ENCODE data around the gene DTD1. TPM values are rescaled to one million over a fixed set of nuclear protein-coding genes. Genes with fewer than 3 reads are reported as not detected.

Gene DTD1
- total and polyA plus RNA-seq, 2 of the 13 experiments (the other 11 are each of a cell fraction or from before 2014, with no cell fraction given) = 41.2 to 79.3 TPM

DNA sequence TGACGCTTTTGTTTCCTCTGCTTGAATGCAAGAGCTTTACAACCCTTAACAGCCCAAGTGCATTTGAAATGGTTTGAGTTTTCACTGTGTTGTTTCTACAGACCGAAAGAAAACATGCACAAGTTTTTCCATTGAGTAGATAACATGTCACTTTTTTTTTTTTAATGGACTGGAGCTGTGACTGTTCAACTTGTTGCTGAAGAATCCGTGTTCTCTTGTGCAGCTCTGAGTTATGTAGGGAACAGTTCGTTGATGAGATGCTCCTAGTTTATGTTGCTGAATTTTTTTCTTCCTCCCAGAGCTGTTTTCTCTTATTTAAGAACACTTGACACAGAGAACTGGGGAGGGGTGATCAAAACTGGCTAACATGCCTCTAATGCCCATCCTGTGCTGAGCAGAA, 89.3 kb downstream of the DTD1 start:
- Histone ChIP-seq H3K4me3 (replicated peaks in 1 of 3; ENCODE audit: insufficient read depth in 1 of 3, low read depth in 2 of 3, low read length in 3 of 3) (no peak overlapping the region), H3K4me2 (ENCODE audit: low read depth, low read length) (no peak overlapping the region), H4K20me1 (ENCODE audit: insufficient read depth, low read length) (no peaks in the 10 kb centered on the region), H3K27ac (ENCODE audit: extremely low read length, insufficient read depth, low read length) (no peak overlapping the region), H3K27me3 (ENCODE audit: control insufficient read depth in 1 of 2, insufficient read depth in 2 of 2, low read length in 2 of 2) (no peaks in the 10 kb centered on the region), H3K9ac (ENCODE audit: insufficient read depth, low read depth, low read length) (no peak overlapping the region), H2AFZ (ENCODE audit: low read length) (no peak overlapping the region), H3K4me1 (ENCODE audit: insufficient read depth, low read length) (peaks cover 2% of the 10 kb centered on the region), H3K9me3 (ENCODE audit: low read length) (no peaks in the 10 kb centered on the region), H3K36me3 (replicated peaks in 1 of 2; ENCODE audit: control insufficient read depth in 1 of 2, insufficient read depth in 2 of 2, low read length in 2 of 2) (no peaks in the 10 kb centered on the region), H3K79me2 (ENCODE audit: insufficient read depth, low read length) (no peaks in the 10 kb centered on the region)
- ChIA-PET POLR2A (no interaction called here), CTCF (ENCODE audit: low intra/inter-chr PET ratio, low total read pairs) (no interaction called here)
- FAIRE-seq = no peak
- DNase-seq (ENCODE audit: low spot score) = no peak
- no peak for TF ChIP-seq PPARG (CRISPR knock-in tag; conservative IDR thresholded peaks at IDR 0.05)
- no peak for TF ChIP-seq ZNF572 (CRISPR knock-in tag; IDR thresholded peaks at IDR 0.05)
- TF ChIP-seq, protein P1, sequence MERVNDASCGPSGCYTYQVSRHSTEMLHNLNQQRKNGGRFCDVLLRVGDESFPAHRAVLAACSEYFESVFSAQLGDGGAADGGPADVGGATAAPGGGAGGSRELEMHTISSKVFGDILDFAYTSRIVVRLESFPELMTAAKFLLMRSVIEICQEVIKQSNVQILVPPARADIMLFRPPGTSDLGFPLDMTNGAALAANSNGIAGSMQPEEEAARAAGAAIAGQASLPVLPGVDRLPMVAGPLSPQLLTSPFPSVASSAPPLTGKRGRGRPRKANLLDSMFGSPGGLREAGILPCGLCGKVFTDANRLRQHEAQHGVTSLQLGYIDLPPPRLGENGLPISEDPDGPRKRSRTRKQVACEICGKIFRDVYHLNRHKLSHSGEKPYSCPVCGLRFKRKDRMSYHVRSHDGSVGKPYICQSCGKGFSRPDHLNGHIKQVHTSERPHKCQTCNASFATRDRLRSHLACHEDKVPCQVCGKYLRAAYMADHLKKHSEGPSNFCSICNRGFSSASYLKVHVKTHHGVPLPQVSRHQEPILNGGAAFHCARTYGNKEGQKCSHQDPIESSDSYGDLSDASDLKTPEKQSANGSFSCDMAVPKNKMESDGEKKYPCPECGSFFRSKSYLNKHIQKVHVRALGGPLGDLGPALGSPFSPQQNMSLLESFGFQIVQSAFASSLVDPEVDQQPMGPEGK (CRISPR knock-in tag; IDR thresholded peaks at IDR 0.05) = no peak
- TF ChIP-seq, protein P2, sequence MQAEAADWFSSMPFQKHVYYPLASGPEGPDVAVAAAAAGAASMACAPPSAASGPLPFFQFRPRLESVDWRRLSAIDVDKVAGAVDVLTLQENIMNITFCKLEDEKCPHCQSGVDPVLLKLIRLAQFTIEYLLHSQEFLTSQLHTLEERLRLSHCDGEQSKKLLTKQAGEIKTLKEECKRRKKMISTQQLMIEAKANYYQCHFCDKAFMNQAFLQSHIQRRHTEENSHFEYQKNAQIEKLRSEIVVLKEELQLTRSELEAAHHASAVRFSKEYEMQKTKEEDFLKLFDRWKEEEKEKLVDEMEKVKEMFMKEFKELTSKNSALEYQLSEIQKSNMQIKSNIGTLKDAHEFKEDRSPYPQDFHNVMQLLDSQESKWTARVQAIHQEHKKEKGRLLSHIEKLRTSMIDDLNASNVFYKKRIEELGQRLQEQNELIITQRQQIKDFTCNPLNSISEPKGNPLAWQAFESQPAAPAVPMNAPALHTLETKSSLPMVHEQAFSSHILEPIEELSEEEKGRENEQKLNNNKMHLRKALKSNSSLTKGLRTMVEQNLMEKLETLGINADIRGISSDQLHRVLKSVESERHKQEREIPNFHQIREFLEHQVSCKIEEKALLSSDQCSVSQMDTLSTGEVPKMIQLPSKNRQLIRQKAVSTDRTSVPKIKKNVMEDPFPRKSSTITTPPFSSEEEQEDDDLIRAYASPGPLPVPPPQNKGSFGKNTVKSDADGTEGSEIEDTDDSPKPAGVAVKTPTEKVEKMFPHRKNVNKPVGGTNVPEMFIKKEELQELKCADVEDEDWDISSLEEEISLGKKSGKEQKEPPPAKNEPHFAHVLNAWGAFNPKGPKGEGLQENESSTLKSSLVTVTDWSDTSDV (CRISPR knock-in tag; IDR thresholded peaks at IDR 0.05) = no peak
- TF ChIP-seq ZBTB7A (CRISPR knock-in tag; IDR thresholded peaks at IDR 0.05) = no peak
- TF ChIP-seq ZNF337 (CRISPR knock-in tag; IDR thresholded peaks at IDR 0.05; ENCODE audit: borderline replicate concordance, low read depth) = no peak
- TF ChIP-seq SUZ12 (IDR thresholded peaks at IDR 0.05; ENCODE audit: low read depth, low read length) = no peak
- TF ChIP-seq, protein P3, sequence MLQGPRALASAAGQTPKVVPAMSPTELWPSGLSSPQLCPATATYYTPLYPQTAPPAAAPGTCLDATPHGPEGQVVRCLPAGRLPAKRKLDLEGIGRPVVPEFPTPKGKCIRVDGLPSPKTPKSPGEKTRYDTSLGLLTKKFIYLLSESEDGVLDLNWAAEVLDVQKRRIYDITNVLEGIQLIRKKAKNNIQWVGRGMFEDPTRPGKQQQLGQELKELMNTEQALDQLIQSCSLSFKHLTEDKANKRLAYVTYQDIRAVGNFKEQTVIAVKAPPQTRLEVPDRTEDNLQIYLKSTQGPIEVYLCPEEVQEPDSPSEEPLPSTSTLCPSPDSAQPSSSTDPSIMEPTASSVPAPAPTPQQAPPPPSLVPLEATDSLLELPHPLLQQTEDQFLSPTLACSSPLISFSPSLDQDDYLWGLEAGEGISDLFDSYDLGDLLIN (CRISPR knock-in tag; IDR thresholded peaks at IDR 0.05; ENCODE audit: borderline replicate concordance) = no peak
- TF ChIP-seq, protein P4, sequence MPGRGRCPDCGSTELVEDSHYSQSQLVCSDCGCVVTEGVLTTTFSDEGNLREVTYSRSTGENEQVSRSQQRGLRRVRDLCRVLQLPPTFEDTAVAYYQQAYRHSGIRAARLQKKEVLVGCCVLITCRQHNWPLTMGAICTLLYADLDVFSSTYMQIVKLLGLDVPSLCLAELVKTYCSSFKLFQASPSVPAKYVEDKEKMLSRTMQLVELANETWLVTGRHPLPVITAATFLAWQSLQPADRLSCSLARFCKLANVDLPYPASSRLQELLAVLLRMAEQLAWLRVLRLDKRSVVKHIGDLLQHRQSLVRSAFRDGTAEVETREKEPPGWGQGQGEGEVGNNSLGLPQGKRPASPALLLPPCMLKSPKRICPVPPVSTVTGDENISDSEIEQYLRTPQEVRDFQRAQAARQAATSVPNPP (CRISPR knock-in tag; IDR thresholded peaks at IDR 0.05) = no peak
- no peak for TF ChIP-seq MIXL1 (CRISPR knock-in tag; IDR thresholded peaks at IDR 0.05)
- TF ChIP-seq ATM (IDR thresholded peaks at IDR 0.05; ENCODE audit: borderline replicate concordance) = no peak
- no peak for TF ChIP-seq ZNF3 (CRISPR knock-in tag; IDR thresholded peaks at IDR 0.05)
- no peak for TF ChIP-seq SAFB2 (CRISPR knock-in tag; IDR thresholded peaks at IDR 0.05; ENCODE audit: borderline replicate concordance, low read depth)
- TF ChIP-seq ARNT (IDR thresholded peaks at IDR 0.05) = no peak
- TF ChIP-seq ZNF343 (CRISPR knock-in tag; IDR thresholded peaks at IDR 0.05) = no peak
- TF ChIP-seq, protein P5, sequence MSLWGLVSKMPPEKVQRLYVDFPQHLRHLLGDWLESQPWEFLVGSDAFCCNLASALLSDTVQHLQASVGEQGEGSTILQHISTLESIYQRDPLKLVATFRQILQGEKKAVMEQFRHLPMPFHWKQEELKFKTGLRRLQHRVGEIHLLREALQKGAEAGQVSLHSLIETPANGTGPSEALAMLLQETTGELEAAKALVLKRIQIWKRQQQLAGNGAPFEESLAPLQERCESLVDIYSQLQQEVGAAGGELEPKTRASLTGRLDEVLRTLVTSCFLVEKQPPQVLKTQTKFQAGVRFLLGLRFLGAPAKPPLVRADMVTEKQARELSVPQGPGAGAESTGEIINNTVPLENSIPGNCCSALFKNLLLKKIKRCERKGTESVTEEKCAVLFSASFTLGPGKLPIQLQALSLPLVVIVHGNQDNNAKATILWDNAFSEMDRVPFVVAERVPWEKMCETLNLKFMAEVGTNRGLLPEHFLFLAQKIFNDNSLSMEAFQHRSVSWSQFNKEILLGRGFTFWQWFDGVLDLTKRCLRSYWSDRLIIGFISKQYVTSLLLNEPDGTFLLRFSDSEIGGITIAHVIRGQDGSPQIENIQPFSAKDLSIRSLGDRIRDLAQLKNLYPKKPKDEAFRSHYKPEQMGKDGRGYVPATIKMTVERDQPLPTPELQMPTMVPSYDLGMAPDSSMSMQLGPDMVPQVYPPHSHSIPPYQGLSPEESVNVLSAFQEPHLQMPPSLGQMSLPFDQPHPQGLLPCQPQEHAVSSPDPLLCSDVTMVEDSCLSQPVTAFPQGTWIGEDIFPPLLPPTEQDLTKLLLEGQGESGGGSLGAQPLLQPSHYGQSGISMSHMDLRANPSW (CRISPR knock-in tag; IDR thresholded peaks at IDR 0.05; ENCODE audit: borderline replicate concordance) = no peak
- intact Hi-C loops (cut with micrococcal nuclease; ENCODE audit: unreplicated experiment) (no loop called here), in situ Hi-C loops (cut with HindIII; ENCODE audit: extremely low pct_ligation_motif_present, low pct_unique_long_range_greater_than_20kb) (no loop called here)
- no TSS peak for BruUV-seq (replicated peaks)
- no peak for ATAC-seq
- WGBS (ENCODE audit: low lambda C conversion rate) = 88% methylated on average over 4 of the region's 4 CpGs
